ENCODE measurements around the gene ELMOD3.
"Not testable (repeated sequence)": the region's sequence is repeated elsewhere in the genome, so short reads cannot be mapped to it uniquely, and the experiment has no call there.

The ELMOD3 gene

DNA sequence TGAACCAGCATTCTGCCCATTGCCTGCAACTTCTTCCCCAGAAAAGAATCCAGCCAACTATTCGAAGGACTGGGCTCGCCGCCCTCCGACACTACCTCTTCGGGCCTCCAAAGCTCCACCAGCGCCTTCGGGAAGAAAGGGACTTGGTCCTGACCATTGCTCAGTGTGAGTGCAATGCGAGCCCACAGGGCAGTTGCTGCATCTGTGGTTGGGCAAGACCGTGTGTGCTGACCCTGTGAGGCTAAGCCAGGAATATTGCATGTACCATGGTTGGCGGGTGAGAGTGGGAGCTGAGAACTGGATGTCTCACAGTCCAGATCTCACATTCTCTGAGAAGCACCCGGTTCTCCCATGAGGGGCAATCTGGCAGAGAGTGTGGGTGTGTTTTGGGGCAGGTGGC is 16.5 kb downstream of the ELMOD3 start:
- DNase-seq (ENCODE audit: low read depth, low spot score), result no peak

DNA sequence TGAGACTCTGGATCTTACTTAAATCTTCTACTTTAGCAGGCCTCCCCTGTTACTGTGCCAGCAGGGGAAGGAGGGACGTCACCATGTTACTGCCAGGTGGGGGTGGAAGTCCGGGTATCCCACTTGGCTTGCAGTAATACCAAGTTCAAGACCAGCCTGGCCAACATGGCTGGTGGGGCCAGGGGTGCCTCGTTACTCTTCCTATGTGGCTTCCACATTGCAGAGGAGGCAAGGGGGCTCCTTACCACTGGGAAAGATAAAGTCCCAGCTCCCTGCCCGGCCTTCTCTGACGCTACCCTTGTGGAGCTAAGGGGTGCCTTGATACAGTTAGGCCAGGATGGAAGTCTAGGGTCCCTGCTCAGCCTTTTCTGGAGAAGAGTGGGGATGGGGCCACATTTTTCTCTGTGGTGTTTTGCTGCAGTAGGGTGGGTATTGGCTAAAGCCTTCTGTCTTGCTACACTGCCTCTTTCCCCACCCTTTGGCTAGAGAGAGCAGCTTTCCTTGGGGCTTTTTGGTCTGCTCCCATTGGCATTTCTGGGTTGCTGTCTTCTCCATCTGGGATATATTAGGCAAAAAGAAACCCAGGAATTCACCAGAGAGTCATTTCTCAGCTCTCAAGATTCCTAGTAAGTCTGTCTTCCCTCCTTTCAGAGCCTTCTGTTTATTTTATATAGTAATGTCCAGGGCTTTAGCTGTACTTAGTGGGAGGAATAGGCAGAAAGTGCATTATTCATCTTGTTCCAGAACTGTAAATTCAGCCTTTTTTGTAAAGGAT is 21.9 kb downstream of the ELMOD3 start:
- no peak for DNase-seq (ENCODE audit: low read depth, low spot score)

DNA sequence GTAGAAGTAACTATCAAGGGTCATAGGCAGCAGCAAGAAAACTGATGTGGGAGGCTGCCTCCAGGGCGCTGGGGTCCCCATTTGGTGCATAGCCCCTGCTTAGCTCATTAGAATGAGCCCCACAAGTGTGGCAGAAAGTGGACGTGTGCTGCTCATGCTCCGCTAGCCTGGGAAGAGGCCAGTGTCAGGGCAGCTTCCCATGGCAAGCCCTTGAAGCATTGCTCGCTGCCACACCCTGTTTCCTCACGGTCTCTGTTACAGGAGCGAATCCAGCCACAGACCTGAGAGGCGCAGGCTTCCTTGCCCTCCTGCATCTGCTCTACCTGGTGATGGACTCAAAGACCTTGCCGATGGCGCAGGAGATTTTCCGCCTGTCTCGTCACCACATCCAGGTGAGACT is 22.5 kb downstream of the ELMOD3 start:
- DNase-seq (ENCODE audit: low read depth, low spot score), result no peak

DNA sequence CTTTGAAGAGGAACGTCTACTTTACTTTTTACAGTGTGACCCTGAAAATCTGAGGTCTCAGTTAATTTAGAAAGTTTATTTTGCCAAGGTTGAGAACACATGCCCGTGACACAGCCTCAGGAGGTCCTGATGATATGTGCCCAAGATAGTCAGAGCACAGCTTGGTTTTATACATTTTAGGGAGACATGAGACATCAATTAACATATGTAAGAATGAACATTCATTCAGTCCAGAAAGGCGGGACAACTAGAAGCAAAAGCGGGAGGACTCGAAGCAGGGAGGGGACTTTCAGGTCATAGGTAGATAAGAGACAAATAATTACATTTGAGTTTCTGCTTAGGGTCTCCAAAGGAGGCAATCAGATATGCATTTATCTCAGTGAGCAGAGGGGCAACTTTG is 23.7 kb downstream of the ELMOD3 start:
- DNase-seq (ENCODE audit: low read depth, low spot score), result no peak

DNA sequence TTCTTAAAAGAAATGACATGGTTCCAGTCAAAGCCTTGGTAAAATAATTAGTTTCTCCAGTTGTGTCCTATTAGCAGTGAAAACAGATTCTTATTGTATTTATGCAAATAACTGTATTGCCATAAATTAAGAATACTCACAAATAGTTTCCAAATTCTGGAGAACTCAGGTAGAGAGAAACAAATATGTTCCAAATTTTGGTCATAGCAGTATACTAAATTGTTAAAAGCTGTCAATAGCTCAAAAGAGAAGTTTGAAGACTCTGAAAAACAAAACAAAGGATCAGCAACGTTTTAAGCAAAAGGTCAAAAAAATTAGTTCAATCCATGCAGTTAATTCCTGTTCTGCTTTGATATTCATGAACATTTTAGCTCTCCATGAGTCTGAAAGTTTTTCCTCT is 25.5 kb downstream of the ELMOD3 start:
- DNase-seq (ENCODE audit: low read depth, low spot score), result no peak

DNA sequence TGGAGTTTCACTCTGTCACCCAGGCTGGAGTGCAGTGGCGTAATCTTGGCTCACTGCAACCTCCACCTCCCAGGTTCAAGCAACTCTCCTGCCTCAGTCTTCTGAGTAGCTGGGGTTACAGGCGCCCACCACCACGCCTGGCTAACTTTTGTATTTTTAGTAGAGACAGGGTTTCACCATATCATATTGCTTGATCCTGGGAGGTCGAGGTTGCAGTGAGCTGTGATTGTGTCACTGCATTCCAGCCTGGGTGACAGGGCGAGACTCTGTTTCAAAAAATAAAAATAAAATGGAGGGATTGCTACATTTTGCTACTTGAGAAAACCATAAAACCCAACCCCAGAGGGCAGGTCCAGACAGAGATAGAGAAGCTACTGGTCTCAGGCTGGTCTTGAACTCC is 28.6 kb downstream of the ELMOD3 start:
- DNase-seq (ENCODE audit: low read depth, low spot score), result not testable (repeated sequence)

DNA sequence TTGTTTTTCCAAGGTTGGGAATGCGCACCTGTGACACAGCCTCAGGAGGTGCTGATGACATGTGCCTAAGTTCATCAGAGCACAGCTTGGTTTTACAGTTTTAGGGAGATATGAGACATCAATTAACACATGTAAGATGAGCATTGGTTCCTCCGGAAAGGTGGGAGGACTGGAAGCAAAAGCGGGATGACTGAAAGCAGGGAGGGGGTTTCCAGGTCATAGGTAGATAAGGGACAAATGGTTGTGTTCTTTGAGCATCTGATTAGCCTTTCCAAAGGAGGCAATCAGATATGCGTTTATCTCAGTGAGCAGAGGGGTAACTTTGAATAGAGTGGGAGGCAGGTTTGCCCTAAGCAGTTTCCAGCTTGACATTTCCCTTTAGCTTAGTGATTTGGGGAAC is 29.3 kb downstream of the ELMOD3 start:
- no peak for DNase-seq (ENCODE audit: low read depth, low spot score)

DNA sequence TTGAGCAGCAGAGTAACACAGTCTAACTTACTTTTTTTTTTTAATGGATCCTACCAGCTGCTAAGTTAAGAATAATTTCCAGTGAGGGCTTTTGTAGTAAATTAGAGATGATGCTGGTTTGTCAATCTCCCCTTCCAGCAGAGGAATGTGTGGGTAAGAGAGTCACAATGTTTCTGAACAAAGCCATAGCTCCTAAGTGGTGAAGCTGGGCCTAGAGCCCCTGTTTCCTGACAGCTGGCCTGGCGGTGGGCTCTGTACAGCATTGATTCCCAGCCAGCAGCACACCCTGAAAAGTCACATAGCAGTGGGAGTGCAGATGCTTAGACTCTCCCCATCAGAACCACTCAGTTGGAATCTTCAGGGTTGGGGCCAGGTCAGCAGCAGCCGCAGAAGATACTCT is 31.2 kb downstream of the ELMOD3 start:
- DNase-seq (ENCODE audit: low read depth, low spot score), result no peak

DNA sequence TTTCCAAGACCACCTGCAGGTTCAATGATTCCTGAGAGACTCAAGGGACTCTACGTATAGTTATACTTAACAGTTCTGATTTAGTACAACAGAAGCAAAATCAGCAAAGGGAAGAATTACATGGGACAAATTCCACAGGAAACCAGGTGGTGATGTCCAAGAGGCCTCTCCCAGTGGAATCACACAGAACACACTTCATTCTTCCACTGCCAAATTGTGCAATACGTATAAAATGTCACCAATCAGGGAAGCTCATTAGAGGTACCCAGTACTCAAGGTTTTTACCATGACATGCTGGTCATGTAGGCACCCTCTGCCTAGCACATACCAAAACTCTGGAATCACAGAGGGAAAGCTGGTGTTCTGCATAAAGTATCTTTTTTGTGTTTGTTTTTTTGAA is 33.2 kb downstream of the ELMOD3 start:
- no peak for DNase-seq (ENCODE audit: low read depth, low spot score)

DNA sequence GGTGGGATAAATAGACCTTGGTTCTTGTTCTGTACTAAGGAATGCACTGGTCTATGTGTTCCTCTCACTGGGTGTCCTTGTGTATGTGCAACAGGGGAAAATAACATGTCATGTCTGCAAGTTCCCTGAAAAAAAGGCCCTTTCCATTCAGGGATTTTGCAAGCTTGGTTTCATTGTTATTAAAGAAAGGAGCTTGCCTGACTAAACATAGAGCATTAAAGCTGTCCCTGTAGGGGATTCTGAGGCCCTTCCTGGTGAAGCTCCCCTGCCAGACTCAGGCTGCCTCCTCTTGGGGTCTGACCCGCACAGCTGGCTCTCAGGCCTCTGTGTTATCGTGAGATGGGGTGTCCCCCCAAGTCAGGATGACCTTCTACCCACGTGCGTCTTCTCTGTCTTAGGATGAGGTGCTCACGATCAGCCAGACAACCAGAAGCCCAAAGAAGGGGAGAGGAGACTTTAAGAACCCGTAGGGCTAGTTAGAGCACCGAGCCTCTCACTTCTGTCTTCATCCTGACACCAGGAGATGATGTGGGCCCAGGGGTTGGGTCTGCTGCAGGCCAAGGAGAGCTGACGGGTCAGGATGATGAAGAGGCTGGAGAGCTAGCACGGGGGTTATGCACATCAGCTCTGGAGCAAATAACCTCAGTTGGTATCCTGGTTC is 34.4 kb downstream of the ELMOD3 start:
- no peak for DNase-seq (ENCODE audit: low read depth, low spot score)

DNA sequence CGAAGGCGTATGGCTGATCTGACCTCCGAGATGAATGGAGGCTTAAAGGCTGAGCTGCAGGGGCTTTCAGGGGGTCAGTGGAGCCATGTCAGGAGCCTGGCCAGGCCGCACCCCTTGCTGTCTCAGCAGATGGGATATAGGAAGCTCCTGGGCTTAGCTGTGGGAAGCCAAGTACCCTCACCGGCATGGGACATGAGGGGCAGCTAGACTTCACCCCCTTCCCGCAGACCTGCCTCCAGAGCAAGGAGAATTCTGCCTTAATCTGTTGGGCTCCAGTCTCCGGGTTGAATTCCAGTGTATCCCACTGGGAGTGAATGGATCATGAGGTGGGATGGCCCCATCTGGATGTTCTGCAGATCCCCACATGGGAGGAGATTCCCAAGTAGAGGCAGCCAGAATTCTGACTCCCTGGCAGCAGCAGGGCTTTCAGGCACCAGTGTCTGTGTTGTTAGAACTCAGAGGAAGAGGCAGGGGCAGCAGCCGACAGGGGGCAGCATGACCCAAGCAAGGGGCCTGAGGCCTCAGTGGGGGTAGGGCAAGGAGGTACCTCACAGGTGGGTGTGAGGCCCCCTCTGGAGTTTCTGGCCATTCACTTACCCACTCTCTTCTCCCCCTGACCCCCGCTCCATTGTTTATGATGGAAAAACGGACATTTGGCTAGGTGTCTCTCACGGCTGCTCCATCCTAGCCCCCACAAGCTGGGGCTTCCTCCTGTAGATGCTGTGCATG is 36.5 kb downstream of the ELMOD3 start:
- DNase-seq (ENCODE audit: low read depth, low spot score), result peak; percentile 86

DNA sequence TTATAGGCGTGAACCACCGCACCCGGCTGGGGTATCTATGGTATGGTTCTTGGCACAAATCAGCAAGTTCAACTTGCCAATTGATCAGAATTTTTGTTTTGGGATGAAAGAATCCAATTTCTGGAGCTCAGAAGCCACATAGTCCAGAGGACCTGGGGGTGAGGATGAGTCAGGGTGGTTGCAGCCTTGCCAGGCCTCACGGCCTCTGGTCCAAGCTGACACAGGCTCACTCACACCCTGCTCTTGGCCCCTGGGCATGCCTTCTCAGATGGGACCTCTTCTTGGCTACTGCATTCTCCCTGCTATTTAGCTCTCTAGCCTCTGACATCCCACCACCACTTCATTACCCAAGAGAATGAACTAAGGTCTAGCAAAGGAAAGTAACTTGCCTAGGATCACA is 39.3 kb downstream of the ELMOD3 start:
- DNase-seq (ENCODE audit: low read depth, low spot score), result no peak

DNA sequence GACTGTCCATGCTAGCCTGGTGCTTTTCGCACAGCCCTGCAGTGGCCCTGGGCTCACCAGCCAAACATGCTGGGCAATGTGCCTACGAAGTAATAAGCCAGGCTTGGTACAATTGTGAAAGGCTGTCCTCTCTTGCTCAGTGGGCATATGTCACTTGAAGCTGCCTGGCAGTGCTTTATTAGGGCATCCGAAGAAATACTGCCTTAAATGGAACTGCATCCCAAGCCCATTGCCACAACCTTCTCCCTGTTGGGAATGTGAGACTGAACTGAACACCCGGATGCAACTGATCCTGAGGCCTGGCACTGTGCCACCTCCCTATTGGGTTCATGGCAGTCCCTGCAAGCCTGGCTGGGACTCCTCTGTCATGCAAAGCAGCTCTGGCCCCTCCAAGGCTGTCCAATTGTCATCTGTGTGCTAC is 39.7 kb downstream of the ELMOD3 start:
- DNase-seq (ENCODE audit: low read depth, low spot score), result no peak

DNA sequence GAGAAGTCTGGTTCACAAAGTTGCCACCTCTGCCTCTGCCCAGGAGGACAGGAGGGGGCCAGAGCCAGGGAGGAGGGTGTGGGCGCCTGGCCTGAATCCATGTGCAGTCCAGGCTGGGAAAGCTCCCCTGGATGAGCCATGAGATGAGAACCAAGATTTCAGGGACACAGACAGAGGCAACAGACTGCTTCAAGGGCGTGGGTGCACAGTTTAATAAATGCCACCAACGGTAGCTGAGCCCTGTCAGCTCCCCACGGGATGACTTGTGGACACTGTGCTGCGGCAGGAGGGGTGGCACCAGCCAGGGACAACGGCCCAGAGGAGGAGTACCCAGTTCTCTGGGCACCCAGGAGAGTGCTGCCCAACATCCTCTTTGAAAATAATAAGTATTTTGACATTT is 40.4 kb downstream of the ELMOD3 start:
- DNase-seq (ENCODE audit: low read depth, low spot score), result no peak

DNA sequence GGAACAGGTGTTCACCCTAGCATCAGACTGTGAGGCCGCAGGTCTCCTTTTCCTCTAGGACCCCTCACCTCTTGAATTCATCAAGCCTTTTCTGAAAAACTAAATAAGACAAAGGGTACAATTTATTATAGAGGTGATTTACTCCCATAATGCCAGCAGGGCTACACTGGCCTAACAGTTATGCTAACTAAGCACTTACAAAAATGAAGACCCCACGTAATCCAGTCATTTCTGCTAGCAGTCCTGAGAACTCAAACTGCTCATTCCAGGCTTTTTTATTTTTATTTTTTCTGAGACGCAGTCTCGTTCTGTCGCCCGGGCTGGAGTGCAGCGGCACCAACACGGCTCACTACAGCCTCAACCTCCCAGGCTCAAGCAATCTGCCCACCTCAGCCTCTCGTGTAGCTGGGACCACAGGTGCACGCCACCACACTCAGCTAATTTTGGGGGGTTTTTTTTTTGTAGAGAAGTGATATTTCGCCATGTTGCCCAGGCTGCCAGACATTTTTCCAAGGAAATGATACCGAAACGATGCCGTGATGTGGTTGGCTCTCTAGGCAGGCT is 41.4 kb downstream of the ELMOD3 start:
- DNase-seq (ENCODE audit: low read depth, low spot score), result no peak

DNA sequence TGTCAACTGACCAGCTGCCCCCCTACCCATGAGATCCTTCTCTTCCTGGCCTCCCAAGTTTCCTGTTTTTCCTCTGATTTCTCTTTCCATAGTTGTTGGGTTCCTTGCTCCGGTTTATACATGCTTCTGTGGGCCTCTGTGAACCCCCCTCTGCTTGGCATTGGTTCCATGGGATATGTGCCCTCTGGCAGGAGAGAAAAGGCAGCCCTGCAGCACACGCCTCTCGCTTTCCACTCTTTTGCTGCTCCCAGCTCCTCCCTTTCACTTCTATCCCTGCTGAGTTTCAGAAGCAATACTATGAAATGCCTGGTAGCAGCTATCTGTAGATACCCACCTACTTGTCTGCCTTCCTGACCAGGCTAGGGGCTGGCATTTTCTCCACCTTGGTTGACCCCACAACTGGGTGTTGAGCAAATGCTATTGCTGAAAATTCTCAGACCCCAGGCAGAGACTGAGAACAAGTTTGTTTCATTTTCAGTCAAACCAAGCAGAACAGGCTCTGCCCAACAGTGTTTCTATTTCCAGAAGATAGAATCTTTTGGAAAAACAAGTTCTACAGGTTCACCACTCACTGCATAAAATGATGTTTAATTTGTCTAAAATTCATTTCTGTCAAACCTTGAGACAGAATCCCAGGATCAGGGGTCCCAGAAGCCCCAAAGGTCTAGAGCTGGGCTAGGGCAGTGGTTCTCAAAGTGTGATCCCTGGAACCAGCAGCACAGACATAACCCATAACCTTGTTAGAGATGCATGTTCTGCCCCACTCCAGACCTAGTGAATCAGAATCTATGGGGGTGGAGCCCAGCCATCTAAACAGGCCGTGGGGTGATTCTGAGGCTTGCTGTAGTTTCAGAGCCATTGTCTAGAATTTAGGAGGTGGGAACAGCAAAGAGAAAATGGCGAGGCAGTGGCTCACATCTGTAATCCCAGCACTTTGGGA is 42.2 kb downstream of the ELMOD3 start:
- DNase-seq (ENCODE audit: low read depth, low spot score), result peak; percentile 18

DNA sequence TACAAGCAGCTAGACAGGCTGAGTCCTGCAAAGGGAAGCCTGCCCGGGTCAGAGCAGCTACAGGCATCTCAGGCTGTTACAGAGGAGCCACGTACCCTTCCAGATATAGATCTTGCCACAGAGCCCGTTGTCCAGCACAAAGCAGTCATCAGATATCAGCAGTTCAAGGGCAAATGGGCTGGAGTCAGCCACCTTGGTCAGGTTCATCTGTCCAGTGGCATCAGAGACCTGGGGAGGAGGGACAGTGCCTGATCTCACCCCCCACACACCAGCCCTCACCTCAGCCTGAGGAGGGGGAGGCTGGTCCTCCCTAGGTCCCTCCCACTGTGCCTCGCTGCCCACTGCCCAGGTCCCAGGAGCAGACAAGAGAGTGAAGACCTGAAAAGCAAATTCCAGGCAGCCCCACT is 43.4 kb downstream of the ELMOD3 start:
- DNase-seq (ENCODE audit: low read depth, low spot score), result no peak

DNA sequence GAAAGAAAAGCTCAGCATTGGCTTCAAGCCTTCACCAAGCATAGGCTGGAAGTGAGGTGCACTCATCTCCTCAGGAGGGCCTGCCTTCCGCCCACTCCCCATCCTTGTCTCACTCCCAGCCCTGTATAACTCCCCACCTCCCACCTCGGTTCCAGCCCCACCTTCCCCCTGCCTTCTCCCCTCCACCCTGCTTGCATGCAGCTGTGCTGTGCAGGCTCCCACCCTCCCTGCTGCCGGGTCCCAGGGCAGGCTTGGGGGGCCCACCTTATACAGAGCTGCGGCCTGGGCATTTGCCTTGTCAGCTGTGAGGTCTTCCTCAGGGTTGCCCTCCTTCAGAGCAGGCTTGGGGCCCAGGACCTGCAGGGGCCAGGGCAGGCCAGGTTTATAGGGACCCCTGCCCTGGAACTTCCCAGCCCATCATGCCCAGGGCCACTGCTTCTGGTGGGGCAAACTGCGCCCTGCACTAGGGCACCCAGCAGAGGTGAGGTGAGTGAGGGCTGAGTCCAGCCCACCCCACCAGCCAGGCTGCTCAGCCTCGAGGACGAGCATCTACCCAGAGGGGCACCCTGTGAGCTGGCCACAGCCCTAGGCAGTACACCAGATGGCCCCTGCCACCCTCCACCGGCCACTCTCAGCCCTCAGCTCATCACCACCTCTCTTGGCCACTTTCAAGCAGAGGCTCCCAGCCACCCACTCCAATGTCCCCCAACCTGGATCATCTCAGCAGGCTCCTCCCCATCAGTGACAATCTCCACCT is 44.0 kb downstream of the ELMOD3 start:
- DNase-seq (ENCODE audit: low read depth, low spot score), result no peak

DNA sequence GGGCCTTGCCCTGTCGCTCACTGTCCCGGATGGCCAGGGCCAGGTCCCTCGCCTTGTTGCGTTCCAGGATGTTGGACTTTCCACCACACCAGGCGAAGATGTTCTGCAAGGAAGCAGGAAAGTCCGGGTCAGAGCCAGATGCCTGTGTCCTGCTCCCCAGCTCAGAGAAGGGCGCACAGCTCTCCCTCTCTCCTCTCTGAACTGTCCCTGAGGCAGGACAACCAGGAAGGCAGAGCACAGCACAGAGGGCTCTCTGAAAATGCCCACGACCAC is 44.5 kb downstream of the ELMOD3 start:
- no peak for DNase-seq (ENCODE audit: low read depth, low spot score)

DNA sequence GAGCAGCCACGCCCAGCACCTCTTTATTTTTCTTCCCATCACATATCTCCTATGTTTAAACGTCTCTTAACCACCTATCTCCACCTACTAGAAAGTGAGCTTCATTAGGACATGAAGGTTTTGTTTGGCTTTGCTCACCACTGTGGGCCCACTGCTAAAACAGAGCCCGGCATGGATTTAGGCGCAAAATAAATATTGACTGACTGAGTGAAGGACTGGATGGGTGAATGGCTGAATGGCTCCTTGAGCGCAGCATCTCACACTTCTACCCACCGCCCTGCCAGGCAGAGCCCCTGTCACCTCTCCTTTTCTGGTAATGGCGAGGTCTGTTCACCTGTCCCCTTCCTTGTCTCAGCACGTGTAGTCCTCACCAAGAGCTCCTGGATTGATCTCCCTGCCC is 45.5 kb downstream of the ELMOD3 start:
- DNase-seq (ENCODE audit: low read depth, low spot score), result no peak

Measured in ELF-1 (cell line).